ENCODE data around the gene CASQ1.

CASQ1 gene

GRCh38 chr1:160192234-160192633 lies 1.9 kb downstream of the CASQ1 start:
- TF ChIP-seq POLR2AphosphoS5 (IDR thresholded peaks at IDR 0.05; ENCODE audit: low read depth, low read length) (no peak), TAF1 (IDR thresholded peaks at IDR 0.05; ENCODE audit: borderline replicate concordance, low read depth, low read length) (no peak), POLR2A (IDR thresholded peaks at IDR 0.05; ENCODE audit: low read depth, low read length) (no peak)
- no peak for DNase-seq (ENCODE audit: insufficient read length)
- no peak for FAIRE-seq

GRCh38 chr1:160193091-160193819 lies 2.9 kb downstream of the CASQ1 start:
- TF ChIP-seq TAF1 (IDR thresholded peaks at IDR 0.05; ENCODE audit: borderline replicate concordance, low read depth, low read length) (no peak), POLR2AphosphoS5 (IDR thresholded peaks at IDR 0.05; ENCODE audit: low read depth, low read length) (no peak), POLR2A (IDR thresholded peaks at IDR 0.05; ENCODE audit: low read depth, low read length) (no peak)
- DNase-seq (ENCODE audit: insufficient read length) (peak; percentile 47), FAIRE-seq (peak; percentile 98)

- FAIRE-seq: peak; percentile 89
- TF ChIP-seq POLR2AphosphoS5 (IDR thresholded peaks at IDR 0.05; ENCODE audit: low read depth, low read length) (no peak), TAF1 (IDR thresholded peaks at IDR 0.05; ENCODE audit: borderline replicate concordance, low read depth, low read length) (no peak), POLR2A (IDR thresholded peaks at IDR 0.05; ENCODE audit: low read depth, low read length) (no peak)
- no peak for DNase-seq (ENCODE audit: insufficient read length)
These were observed 3.7 kb downstream of the CASQ1 start for GRCh38 chr1:160193832-160194736.

DNA sequence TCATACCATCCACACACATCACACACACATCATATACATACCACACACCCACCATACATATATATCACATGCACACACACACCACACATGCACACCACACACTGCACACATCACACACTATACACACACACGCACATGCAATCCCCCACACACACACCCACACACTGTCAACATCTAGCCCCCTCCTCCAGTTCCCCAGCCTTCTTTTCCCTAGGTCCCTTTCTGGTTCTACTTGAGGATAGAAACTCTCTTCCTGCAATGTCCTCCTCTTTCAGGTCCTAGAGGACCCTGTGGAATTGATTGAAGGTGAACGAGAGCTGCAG lies 4.3 kb downstream of the CASQ1 start:
- DNase-seq (ENCODE audit: insufficient read length) (no peak), FAIRE-seq (no peak)
- no peak for TF ChIP-seq POLR2AphosphoS5 (IDR thresholded peaks at IDR 0.05; ENCODE audit: low read depth, low read length)
- no peak for TF ChIP-seq POLR2A (IDR thresholded peaks at IDR 0.05; ENCODE audit: low read depth, low read length)
- TF ChIP-seq TAF1 (IDR thresholded peaks at IDR 0.05; ENCODE audit: borderline replicate concordance, low read depth, low read length): no peak

- TF ChIP-seq TAF1 (IDR thresholded peaks at IDR 0.05; ENCODE audit: borderline replicate concordance, low read depth, low read length): no peak
- TF ChIP-seq POLR2AphosphoS5 (IDR thresholded peaks at IDR 0.05; ENCODE audit: low read depth, low read length): no peak
- TF ChIP-seq POLR2A (IDR thresholded peaks at IDR 0.05; ENCODE audit: low read depth, low read length): no peak
- DNase-seq (ENCODE audit: insufficient read length) (no peak), FAIRE-seq (no peak)
These were observed 5.8 kb downstream of the CASQ1 start for GRCh38 chr1:160196143-160196542.

- FAIRE-seq (no peak), DNase-seq (ENCODE audit: insufficient read length) (no peak)
- no peak for TF ChIP-seq POLR2AphosphoS5 (IDR thresholded peaks at IDR 0.05; ENCODE audit: low read depth, low read length)
- no peak for TF ChIP-seq TAF1 (IDR thresholded peaks at IDR 0.05; ENCODE audit: borderline replicate concordance, low read depth, low read length)
- TF ChIP-seq POLR2A (IDR thresholded peaks at IDR 0.05; ENCODE audit: low read depth, low read length): no peak
These were observed 6.9 kb downstream of the CASQ1 start for GRCh38 chr1:160197231-160197630.

DNA sequence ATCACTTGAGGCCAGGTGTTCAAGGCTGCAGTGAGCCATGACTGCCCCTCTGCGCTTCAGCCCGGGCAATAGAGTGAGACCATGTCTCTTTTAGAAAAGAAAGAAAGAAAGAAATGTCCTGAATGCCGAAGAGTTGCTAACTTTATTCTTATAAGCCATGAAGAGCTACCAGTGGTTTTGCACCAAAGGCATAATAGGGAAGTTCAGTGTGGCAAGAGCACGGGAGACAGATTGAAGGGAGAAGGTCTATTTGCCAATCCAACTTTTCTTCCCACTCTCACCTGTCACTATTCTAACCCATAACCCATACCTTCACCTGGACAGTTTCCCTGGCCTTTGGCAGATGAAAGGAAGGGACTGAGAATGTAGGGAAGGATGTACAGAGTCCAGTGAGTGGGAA lies 10.4 kb downstream of the CASQ1 start:
- DNase-seq (ENCODE audit: insufficient read length) (no peak), FAIRE-seq (no peak)
- no peak for TF ChIP-seq POLR2AphosphoS5 (IDR thresholded peaks at IDR 0.05; ENCODE audit: low read depth, low read length)
- no peak for TF ChIP-seq POLR2A (IDR thresholded peaks at IDR 0.05; ENCODE audit: low read depth, low read length)
- no peak for TF ChIP-seq TAF1 (IDR thresholded peaks at IDR 0.05; ENCODE audit: borderline replicate concordance, low read depth, low read length)

DNA sequence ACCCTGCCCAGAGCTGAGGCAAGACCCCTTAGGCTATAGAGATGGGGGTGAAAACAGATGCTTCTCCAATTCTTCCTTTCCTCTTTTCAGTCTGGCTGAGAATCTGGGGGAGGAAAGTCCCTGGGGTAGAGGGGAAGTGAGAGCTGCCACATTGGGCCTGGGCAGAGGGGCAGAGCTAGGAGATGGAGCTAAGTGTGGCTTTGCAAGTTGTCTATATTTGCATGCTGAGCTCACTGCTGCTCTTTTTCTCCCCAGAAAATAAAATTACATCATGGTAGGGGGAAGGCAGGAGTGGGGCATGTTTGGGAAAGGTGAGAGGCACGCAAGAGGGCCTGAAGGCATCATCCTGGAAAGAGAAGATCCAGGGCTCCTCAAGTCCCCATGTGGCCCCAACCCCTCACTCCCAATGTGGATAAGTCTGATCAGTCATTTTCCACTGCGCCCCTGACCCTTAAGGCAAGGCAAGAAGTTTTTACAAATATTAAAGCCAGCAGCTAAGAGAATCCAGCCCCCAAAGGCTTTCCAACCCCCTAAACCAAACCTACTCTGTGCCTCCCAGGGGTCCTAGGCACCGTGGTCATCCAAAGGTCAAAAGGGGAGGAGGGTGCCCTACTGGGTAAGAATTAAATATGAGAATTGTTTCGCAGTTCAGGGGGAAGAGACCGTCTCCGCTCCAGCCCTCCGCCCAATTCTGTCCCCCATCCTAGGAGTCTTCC lies 14.3 kb downstream of the CASQ1 start:
- peak; percentile 86 for FAIRE-seq
- peak; percentile 42 for DNase-seq (ENCODE audit: insufficient read length)
- no peak for TF ChIP-seq TAF1 (IDR thresholded peaks at IDR 0.05; ENCODE audit: borderline replicate concordance, low read depth, low read length)
- TF ChIP-seq POLR2AphosphoS5 (IDR thresholded peaks at IDR 0.05; ENCODE audit: low read depth, low read length): no peak
- TF ChIP-seq POLR2A (IDR thresholded peaks at IDR 0.05; ENCODE audit: low read depth, low read length): peak; percentile 9; the same call in 1 of the 2 replicates

DNA sequence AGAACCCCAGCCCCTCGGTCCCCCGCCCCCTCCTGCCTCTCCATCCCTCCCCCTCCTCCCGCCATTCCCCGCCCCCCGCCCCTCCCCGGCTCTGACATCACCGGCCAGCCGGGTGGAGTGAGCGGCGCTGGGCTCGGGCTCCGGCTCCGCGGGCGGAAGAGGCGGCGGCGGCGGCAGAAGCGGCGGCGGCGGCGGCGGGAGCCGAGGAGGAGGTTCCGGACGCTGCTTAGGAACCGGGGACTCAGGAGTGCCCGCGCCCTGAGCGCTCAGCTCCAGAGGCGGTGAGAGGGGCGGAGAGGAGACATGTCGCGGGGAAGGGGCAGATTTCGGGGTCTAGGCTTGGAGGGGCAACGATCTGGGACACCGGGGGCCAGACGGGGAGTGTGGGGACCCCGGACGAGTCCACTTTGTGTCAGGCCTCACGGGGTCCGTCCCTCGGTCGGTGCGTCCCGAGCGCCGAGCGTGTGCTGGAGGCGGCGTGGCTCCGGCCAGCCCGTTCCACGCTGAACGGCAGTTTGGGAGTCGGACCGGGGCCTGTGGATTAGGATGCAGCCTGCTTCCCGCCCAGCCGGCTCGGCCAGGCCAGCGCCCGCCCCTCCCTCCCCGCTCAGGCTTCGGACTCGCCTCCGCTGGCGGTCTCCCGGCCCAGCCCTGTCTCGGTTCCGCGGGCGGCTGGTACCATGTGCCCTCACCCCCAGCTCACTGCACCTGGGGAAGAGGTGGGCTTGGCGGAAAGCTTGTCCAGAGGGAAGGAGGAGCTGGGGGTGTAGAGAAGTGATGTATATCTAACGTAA lies 15.1 kb downstream of the CASQ1 start, which contains the start of gene PEA15:
Gene PEA15 (plus strand): TSS at position 143 of the 794 bp plus-strand sequence. CDS start 6,161 bp downstream, outside the sequence.
- FAIRE-seq (peak; percentile 14), DNase-seq (ENCODE audit: insufficient read length) (peak; percentile 79)
- TF ChIP-seq POLR2AphosphoS5 (IDR thresholded peaks at IDR 0.05; ENCODE audit: low read depth, low read length): no peak
- no peak for TF ChIP-seq POLR2A (IDR thresholded peaks at IDR 0.05; ENCODE audit: low read depth, low read length)
- no peak for TF ChIP-seq TAF1 (IDR thresholded peaks at IDR 0.05; ENCODE audit: borderline replicate concordance, low read depth, low read length)

DNA sequence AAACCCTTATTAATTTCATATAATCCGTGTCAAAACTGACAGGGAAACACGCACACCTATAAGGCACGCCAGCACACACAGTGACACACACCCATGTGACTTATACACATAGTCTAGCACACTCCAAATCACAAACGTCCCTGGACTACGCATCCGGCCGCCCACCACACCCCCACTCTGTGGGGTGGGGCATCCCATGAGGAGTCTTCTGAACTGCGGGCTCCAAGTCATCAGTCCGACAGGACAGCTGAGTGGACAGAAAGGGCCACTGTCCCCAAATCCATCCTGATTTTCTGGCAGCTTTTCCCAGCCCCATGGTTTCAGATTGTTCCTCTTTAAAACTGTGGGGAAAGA lies 15.6 kb downstream of the CASQ1 start:
- TF ChIP-seq POLR2AphosphoS5 (IDR thresholded peaks at IDR 0.05; ENCODE audit: low read depth, low read length) (no peak; the same call in 1 of the 2 replicates), POLR2A (IDR thresholded peaks at IDR 0.05; ENCODE audit: low read depth, low read length) (no peak), TAF1 (IDR thresholded peaks at IDR 0.05; ENCODE audit: borderline replicate concordance, low read depth, low read length) (no peak)
- DNase-seq (ENCODE audit: insufficient read length): peak; percentile 41
- FAIRE-seq: peak; percentile 57

All from GM12892 (cell line).